Measurements from ENCODE around the gene WDR73.

Gene WDR73

DNA sequence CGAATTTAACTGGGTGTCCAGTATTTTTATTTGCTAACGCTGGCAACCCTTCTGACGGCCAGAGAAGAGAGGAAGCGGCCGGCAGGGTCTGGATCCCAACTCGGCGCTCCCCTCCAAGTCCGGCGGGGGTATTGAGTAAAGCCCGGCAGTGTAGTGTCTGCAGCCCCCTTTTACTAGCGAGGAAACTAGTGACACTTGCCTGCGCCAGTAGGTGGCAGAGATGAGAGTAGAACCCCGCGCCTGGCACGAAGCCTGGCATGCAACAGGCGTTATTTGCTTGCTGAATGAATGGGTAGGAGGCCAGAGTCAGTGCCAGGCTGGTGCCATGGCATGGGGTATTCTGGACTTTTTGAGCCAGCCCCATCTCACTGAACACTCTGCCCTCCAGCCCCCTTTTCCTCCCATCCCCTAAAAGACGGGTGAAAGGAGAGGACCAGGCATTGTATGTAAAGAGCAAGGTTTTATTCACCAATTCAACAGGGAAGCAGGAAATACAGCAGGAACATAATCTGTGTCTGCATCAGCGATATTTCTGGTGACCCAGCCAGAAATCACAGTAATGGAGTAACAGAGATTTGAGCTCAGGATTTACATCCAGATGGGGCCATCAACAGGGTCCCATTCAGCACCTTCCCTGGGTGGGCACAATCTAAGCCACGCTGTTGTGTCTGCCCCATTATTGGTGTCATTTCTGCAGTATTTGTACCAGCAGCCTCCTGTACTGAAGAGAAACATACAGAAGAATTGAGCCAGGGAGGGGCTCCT lies 788 bp upstream of the WDR73 start:
- peak; percentile 73 for DNase-seq
- no peaks in the 10 kb centered on the region for H3K27me3 ChIP-seq (replicated peaks)
- H3K4me3 ChIP-seq (ENCODE audit: low read depth, low read length): peak overlapping the region; percentile 96
- TF ChIP-seq, protein P1, sequence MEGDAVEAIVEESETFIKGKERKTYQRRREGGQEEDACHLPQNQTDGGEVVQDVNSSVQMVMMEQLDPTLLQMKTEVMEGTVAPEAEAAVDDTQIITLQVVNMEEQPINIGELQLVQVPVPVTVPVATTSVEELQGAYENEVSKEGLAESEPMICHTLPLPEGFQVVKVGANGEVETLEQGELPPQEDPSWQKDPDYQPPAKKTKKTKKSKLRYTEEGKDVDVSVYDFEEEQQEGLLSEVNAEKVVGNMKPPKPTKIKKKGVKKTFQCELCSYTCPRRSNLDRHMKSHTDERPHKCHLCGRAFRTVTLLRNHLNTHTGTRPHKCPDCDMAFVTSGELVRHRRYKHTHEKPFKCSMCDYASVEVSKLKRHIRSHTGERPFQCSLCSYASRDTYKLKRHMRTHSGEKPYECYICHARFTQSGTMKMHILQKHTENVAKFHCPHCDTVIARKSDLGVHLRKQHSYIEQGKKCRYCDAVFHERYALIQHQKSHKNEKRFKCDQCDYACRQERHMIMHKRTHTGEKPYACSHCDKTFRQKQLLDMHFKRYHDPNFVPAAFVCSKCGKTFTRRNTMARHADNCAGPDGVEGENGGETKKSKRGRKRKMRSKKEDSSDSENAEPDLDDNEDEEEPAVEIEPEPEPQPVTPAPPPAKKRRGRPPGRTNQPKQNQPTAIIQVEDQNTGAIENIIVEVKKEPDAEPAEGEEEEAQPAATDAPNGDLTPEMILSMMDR (IDR thresholded peaks at IDR 0.05; ENCODE audit: low read depth, low read length, missing control alignments): peak; percentile 85
- in situ Hi-C loops (cut with HindIII; ENCODE audit: low pct_ligation_motif_present, low sequenced_read_pairs): no loop called here
- peaks cover 22% of the 10 kb centered on the region for H3K36me3 ChIP-seq (replicated peaks)
- H3K27ac ChIP-seq: peak overlapping the region; percentile 80

DNA sequence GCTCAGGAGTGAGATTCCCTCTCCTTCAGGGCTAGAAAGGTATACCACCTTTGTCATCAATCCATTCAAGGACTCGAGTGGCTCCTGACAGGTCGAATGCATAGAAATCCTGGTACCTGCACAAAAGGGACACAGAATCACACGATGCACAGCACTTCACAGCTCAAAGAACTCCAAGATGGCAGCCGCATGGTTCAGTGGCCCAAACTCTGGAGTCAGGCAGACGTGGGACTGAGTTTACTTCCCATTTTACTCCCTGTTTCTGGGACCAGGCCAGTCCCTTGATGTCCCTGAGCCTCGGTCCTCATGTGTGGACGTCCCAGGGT lies 536 bp downstream of the WDR73 start:
- Histone ChIP-seq H3K36me3 (replicated peaks) (peaks cover 26% of the 10 kb centered on the region), H3K4me3 (ENCODE audit: low read depth, low read length) (peak overlapping the region; percentile 96), H3K27ac (peak overlapping the region; percentile 80), H3K27me3 (replicated peaks) (no peaks in the 10 kb centered on the region)
- in situ Hi-C loops (cut with HindIII; ENCODE audit: low pct_ligation_motif_present, low sequenced_read_pairs): no loop called here
- no peak for DNase-seq
- TF ChIP-seq, protein P1 (IDR thresholded peaks at IDR 0.05; ENCODE audit: low read depth, low read length, missing control alignments): no peak

DNA sequence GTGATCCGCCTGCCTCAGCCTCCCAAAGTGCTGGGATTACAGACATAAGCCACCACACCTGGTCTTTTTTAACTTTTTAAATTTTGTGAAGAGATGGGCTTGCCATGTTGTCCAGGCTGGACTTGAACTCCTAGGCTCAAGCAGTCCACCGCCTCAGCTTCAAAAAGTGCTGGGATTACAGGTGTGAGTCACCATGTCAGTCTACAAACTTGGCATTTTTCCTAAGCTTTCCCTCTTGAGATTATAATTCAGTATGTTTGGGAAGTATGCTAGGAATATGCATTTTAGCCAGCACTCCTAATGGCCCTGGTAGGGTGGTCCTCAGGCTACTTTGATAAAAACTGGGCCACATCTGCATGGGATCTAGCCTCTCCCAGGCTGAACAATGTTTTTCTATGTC lies 4.4 kb downstream of the WDR73 start:
- H3K36me3 ChIP-seq (replicated peaks): peaks cover 60% of the 10 kb centered on the region
- in situ Hi-C loops (cut with HindIII; ENCODE audit: low pct_ligation_motif_present, low sequenced_read_pairs): no loop called here
- H3K27ac ChIP-seq: no peak overlapping the region
- H3K4me3 ChIP-seq (ENCODE audit: low read depth, low read length): no peak overlapping the region
- TF ChIP-seq, protein P1 (IDR thresholded peaks at IDR 0.05; ENCODE audit: low read depth, low read length, missing control alignments): no peak
- no peaks in the 10 kb centered on the region for H3K27me3 ChIP-seq (replicated peaks)
- no peak for DNase-seq

GRCh38 chr15:84648539-84648938 lies 5.5 kb downstream of the WDR73 start:
- Histone ChIP-seq H3K36me3 (replicated peaks) (peaks cover 65% of the 10 kb centered on the region), H3K27ac (no peak overlapping the region), H3K27me3 (replicated peaks) (no peaks in the 10 kb centered on the region), H3K4me3 (ENCODE audit: low read depth, low read length) (no peak overlapping the region)
- TF ChIP-seq, protein P1 (IDR thresholded peaks at IDR 0.05; ENCODE audit: low read depth, low read length, missing control alignments): no peak
- no peak for DNase-seq
- in situ Hi-C loops (cut with HindIII; ENCODE audit: low pct_ligation_motif_present, low sequenced_read_pairs): no loop called here

GRCh38 chr15:84647726-84648125 lies 6.4 kb downstream of the WDR73 start:
- no peak for DNase-seq
- in situ Hi-C loops (cut with HindIII; ENCODE audit: low pct_ligation_motif_present, low sequenced_read_pairs): no loop called here
- TF ChIP-seq, protein P1 (IDR thresholded peaks at IDR 0.05; ENCODE audit: low read depth, low read length, missing control alignments): no peak
- Histone ChIP-seq H3K27me3 (replicated peaks) (no peaks in the 10 kb centered on the region), H3K27ac (no peak overlapping the region), H3K36me3 (replicated peaks) (peaks cover 70% of the 10 kb centered on the region), H3K4me3 (ENCODE audit: low read depth, low read length) (no peak overlapping the region)

DNA sequence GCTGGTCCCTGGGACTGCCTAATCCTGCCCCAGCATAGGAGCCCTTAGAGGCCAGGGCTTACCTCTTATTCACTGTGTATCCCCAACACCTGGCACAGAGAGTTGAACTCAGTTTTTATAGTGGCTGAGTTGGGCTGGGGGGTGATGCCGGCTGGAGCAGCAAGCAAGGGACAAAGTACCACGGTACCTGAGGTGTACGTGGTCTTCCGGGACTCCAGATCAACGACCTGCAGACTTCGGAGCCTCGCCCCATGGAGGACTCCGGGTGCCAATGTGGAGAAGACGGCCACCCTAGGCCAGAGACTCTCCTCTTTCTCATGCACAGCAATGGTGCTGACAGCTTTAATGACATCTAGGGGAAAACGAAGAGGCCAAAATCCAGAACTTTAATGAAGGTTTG lies 8.1 kb downstream of the WDR73 start:
- TF ChIP-seq, protein P1 (IDR thresholded peaks at IDR 0.05; ENCODE audit: low read depth, low read length, missing control alignments): no peak
- DNase-seq: no peak
- Histone ChIP-seq H3K36me3 (replicated peaks) (peaks cover 70% of the 10 kb centered on the region), H3K27ac (no peak overlapping the region), H3K4me3 (ENCODE audit: low read depth, low read length) (no peak overlapping the region), H3K27me3 (replicated peaks) (no peaks in the 10 kb centered on the region)
- in situ Hi-C loops (cut with HindIII; ENCODE audit: low pct_ligation_motif_present, low sequenced_read_pairs): no loop called here
